ENCODE data around the gene RNF5. TPM values are rescaled to one million over a fixed set of nuclear protein-coding genes. Genes with fewer than 3 reads are reported as not detected.

RNF5 gene
- total RNA-seq, 1 donor from 2014 or later, result 44.4 TPM

- no peak for DNase-seq (ENCODE audit: low spot score)
Observed at GRCh38 chr6:32151863-32152768, 26.1 kb upstream of the RNF5 start, which contains the start of gene PRRT1. Gene PRRT1, minus strand, starts transcription at chr6:32151939. Its CDS starts 112 bp downstream, at chr6:32151827.

GRCh38 chr6:32152769-32153563, 25.2 kb upstream of the RNF5 start:
- no peak for DNase-seq (ENCODE audit: low spot score)

- peak; percentile 91 for DNase-seq (ENCODE audit: low spot score)
Observed at GRCh38 chr6:32153564-32154513, 24.4 kb upstream of the RNF5 start, which contains the start of gene PPT2. Gene PPT2, plus strand, starts transcription at chr6:32154141. Its CDS starts 454 bp downstream, at chr6:32154595.

- peak; percentile 78 for DNase-seq (ENCODE audit: low spot score)
Observed at GRCh38 chr6:32154514-32155161, 23.6 kb upstream of the RNF5 start.

- no peak for DNase-seq (ENCODE audit: low spot score)
Observed at GRCh38 chr6:32156891-32157290, 21.3 kb upstream of the RNF5 start.

- no peak for DNase-seq (ENCODE audit: low spot score)
Observed at GRCh38 chr6:32158052-32158451, 20.2 kb upstream of the RNF5 start.

- DNase-seq (ENCODE audit: low spot score), result no peak
Observed at GRCh38 chr6:32163559-32164258, 14.5 kb upstream of the RNF5 start.

- DNase-seq (ENCODE audit: low spot score), result no peak
Observed at GRCh38 chr6:32164295-32164694, 13.9 kb upstream of the RNF5 start, which contains the start of gene EGFL8. Gene EGFL8, plus strand, starts transcription at chr6:32164595. Its CDS starts 1,571 bp downstream, at chr6:32166166.

DNA sequence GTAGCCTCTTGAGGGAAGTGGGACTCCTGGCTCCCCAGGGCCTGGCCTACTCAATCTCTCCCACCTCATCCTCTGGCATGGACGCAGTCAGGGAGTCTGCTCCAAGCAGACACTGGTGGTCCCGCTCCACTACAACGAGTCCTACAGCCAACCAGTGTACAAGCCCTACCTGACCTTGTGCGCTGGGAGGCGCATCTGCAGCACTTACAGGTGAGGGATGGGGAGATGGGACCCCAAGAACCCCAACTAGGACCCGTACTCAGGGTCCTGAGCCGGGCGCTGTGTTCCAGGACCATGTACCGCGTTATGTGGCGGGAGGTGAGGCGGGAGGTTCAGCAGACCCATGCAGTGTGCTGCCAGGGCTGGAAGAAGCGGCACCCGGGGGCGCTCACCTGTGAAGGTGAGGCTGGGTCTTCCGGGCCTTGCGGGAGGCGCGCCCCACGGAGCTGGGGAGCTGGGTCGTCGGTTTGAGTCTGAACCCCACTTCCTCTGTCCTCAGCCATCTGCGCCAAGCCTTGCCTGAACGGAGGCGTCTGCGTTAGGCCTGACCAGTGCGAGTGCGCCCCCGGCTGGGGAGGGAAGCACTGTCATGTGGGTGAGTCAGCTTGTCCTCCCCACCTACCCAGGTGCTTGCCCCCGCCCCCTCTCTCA, 11.7 kb upstream of the RNF5 start:
- no peak for DNase-seq (ENCODE audit: low spot score)

- DNase-seq (ENCODE audit: low spot score), result no peak
Observed at GRCh38 chr6:32167154-32167760, 10.9 kb upstream of the RNF5 start.

- no peak for DNase-seq (ENCODE audit: low spot score)
Observed at GRCh38 chr6:32167761-32168262, 10.4 kb upstream of the RNF5 start.

GRCh38 chr6:32168350-32168749, 9.9 kb upstream of the RNF5 start:
- DNase-seq (ENCODE audit: low spot score), result no peak

- no peak for DNase-seq (ENCODE audit: low spot score)
Observed at GRCh38 chr6:32168807-32169591, 9.2 kb upstream of the RNF5 start.

GRCh38 chr6:32170294-32170693, 7.9 kb upstream of the RNF5 start:
- DNase-seq (ENCODE audit: low spot score), result no peak

- no peak for DNase-seq (ENCODE audit: low spot score)
Observed at GRCh38 chr6:32171234-32171633, 7.0 kb upstream of the RNF5 start.

DNA sequence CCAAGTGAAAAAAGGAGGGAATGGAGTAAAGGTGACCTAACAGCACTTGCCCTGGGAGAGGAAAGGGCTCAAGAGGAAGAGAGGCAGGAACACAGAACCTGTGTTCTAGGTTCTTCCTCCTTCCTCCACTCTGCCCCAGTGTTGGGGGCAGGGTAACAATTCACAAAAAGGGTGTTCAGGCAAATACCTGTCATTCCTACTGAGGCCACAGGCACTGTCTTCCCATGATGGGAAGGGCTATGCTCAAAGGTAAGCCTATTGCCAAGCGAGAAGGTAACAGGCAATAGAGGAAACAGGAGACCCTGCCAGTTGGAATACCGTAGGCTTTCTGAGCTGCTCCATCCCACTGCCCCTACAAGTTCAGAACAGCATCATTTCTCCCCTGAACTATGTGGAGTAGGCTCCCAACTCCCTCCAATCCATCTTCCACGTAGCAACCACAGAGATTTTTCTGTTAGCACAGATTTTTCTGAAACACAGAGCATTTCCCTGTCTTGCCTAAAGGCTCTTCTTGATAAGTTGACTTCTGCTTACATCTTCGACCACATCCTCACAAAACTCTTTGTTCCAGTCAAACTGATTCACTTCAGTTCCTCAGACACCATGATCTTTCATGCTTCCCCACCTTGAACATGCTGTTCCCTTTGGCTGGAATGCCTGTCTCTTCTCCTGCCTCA, 5.0 kb upstream of the RNF5 start:
- no peak for DNase-seq (ENCODE audit: low spot score)

- DNase-seq (ENCODE audit: low spot score), result no peak
Observed at GRCh38 chr6:32174416-32174815, 3.8 kb upstream of the RNF5 start.

GRCh38 chr6:32175322-32175710, 2.9 kb upstream of the RNF5 start:
- no peak for DNase-seq (ENCODE audit: low spot score)
